GM12878 (cell line): ENCODE measurements around the gene ADGRV1. TPM values are rescaled to one million over a fixed set of nuclear protein-coding genes. Genes with fewer than 3 reads are reported as not detected.

Experiments used
- CREM ChIP-seq: IDR thresholded peaks from 2 replicates; pipeline ENCODE4 v1.6.1; 2014; ENCODE audit warnings: antibody characterized with exemption, low read depth
- E2F8 ChIP-seq: fragments of 450-650 bp; IDR thresholded peaks from 2 replicates; pipeline ENCODE4 v1.6.1; 2018; ENCODE audit warnings: mild to moderate bottlenecking, low read depth, moderate library complexity; ENCODE audit not compliant: partially characterized antibody
- EGR1 ChIP-seq, 2 experiments: IDR thresholded peaks; 1 replicate in 1 of 2; 2 replicates in 1 of 2; pipeline ENCODE4 v1.6.1; 2011 to 2012; ENCODE audit warnings: low read depth in 2 of 2, low read length in 2 of 2, borderline replicate concordance in 1 of 2, mild to moderate bottlenecking in 1 of 2, moderate library complexity in 1 of 2
- HCFC1 ChIP-seq: fragments of 150-350 bp; IDR thresholded peaks from 2 replicates; pipeline ENCODE4 v1.6.1; 2014; ENCODE audit warnings: low read length
- MTA2 ChIP-seq: fragments of 450-650 bp; IDR thresholded peaks from 2 replicates; pipeline ENCODE4 v1.6.1; 2016; ENCODE audit warnings: low read depth, mild to moderate bottlenecking, moderate library complexity
- MYC ChIP-seq: IDR thresholded peaks from 2 replicates; pipeline ENCODE4 v1.6.1; 2011; ENCODE audit warnings: mild to moderate bottlenecking, low read length, moderate library complexity, inconsistent platforms; ENCODE audit not compliant: insufficient read depth, insufficient replicate concordance, insufficient read length, severe bottlenecking
- NFIC ChIP-seq: IDR thresholded peaks from 2 replicates; pipeline ENCODE4 v1.6.1; 2012; ENCODE audit warnings: low read depth, mild to moderate bottlenecking, inconsistent platforms, low read length, moderate library complexity
- NFXL1 ChIP-seq: fragments of 450-650 bp; IDR thresholded peaks from 2 replicates; pipeline ENCODE4 v1.6.1; 2017; ENCODE audit warnings: antibody characterized with exemption, mild to moderate bottlenecking, borderline replicate concordance
- NR2C1 ChIP-seq: fragments of 450-650 bp; IDR thresholded peaks from 2 replicates; pipeline ENCODE4 v1.6.1; 2017; ENCODE audit warnings: antibody characterized with exemption, mild to moderate bottlenecking, moderate library complexity
- POLR2A ChIP-seq: IDR thresholded peaks from 2 replicates; pipeline ENCODE4 v1.6.1; 2011; ENCODE audit warnings: low read depth, mild to moderate bottlenecking, low read length
- SREBF2 ChIP-seq: IDR thresholded peaks from 2 replicates; pipeline ENCODE4 v1.6.1; 2012; ENCODE audit warnings: mild to moderate bottlenecking, low read length
- SRF ChIP-seq, 2 experiments: IDR thresholded peaks; 2 replicates each; pipeline ENCODE4 v1.6.1; 2011; ENCODE audit warnings: low read depth in 2 of 2, low read length in 2 of 2, mild to moderate bottlenecking in 1 of 2, moderate library complexity in 1 of 2
- STAT1 ChIP-seq: fragments of 450-650 bp; conservative IDR thresholded peaks from 2 replicates; pipeline ENCODE4 v1.6.1; 2014; ENCODE audit warnings: antibody characterized with exemption, mild to moderate bottlenecking
- YY1 ChIP-seq: IDR thresholded peaks from 2 replicates; pipeline ENCODE4 v1.6.1; 2011; ENCODE audit warnings: low read depth, mild to moderate bottlenecking, low read length
- ZBED1 ChIP-seq: IDR thresholded peaks from 2 replicates; pipeline ENCODE4 v1.6.1; 2016; ENCODE audit warnings: borderline replicate concordance
- polyA plus RNA-seq, 11 experiments: library from polyadenylated mRNA; depleted of rRNA in 4 of 11; unstranded in 6 of 11; stranded (reverse) in 5 of 11; fragments of >200 nt; fragmentation: Nextera tagmentation in 4 of 11; fragmentation: Illumina TruSeq in 1 of 11; extraction: Ambion mirVana in 4 of 11; extraction: Trizol in 1 of 11; gene quantifications; 1 replicate in 1 of 11; 2 replicates in 10 of 11; pipeline versions ENCODE4 v1.2.1 to v1.2.3, GENCODE V29; 2011 to 2016; ENCODE audit warnings: inconsistent platforms in 2 of 11, missing spikeins in 2 of 11, low read depth in 1 of 11
- total RNA-seq, 4 experiments: library from RNA; depleted of rRNA in 3 of 4; stranded (reverse); fragments of >200 nt in 3 of 4; fragmentation: Illumina TruSeq in 1 of 4; extraction: Trizol in 1 of 4; gene quantifications; 2 replicates each; pipeline versions ENCODE4 v1.2.1 to v1.2.3, GENCODE V29; 2013 to 2021
- TF ChIP-seq, protein P1 (sequence below): IDR thresholded peaks from 2 replicates; pipeline ENCODE4 v1.6.1; 2011; ENCODE audit warnings: mild to moderate bottlenecking, low read depth, low read length, moderate library complexity; ENCODE audit not compliant: insufficient replicate concordance

ADGRV1 gene
- total and polyA plus RNA-seq, 10 of the 15 experiments (the other 5 are each of a cell fraction or from before 2014, with no cell fraction given): 0.04 to 8.1 (median 0.16) TPM; not detected in 1

DNA sequence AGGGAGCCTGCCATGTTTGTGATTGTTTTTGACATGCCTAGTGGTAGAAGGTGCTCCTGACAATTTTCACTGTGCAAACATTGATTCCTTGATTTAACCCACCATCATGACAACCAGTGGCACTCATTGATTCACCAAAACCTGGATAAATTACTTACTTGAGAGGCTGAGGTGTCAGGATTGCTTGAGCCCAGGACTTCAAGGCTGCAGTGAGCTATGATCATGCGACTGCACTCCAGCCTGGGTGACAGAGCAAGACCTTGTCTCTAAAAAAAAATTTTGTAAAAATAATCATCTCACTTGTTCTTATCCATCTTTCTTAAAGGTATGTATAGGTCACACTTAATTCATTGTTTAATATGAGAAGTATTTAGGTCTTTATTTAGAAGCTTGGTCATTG lies 423.2 kb downstream of the ADGRV1 start (continued):
- TF ChIP-seq E2F8: no peak
- no peak for TF ChIP-seq CREM
- no peak for TF ChIP-seq MTA2
- TF ChIP-seq HCFC1: no peak
- no peak for TF ChIP-seq SRF (IDR thresholded peaks at IDR 0.05; ENCODE audit: low read depth in 2 of 2, low read length in 2 of 2)
- TF ChIP-seq STAT1: no peak
- TF ChIP-seq NR2C1: no peak
- TF ChIP-seq ZBED1: no peak
- TF ChIP-seq NFIC: no peak
- no peak for TF ChIP-seq MYC
- no peak for TF ChIP-seq YY1
- TF ChIP-seq, protein P1, sequence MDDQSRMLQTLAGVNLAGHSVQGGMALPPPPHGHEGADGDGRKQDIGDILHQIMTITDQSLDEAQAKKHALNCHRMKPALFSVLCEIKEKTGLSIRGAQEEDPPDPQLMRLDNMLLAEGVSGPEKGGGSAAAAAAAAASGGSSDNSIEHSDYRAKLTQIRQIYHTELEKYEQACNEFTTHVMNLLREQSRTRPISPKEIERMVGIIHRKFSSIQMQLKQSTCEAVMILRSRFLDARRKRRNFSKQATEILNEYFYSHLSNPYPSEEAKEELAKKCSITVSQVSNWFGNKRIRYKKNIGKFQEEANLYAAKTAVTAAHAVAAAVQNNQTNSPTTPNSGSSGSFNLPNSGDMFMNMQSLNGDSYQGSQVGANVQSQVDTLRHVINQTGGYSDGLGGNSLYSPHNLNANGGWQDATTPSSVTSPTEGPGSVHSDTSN: no peak
- TF ChIP-seq EGR1 (IDR thresholded peaks at IDR 0.05; ENCODE audit: borderline replicate concordance in 1 of 2, low read depth in 2 of 2, low read length in 2 of 2): no peak
- no peak for TF ChIP-seq POLR2A
- no peak for TF ChIP-seq SREBF2
- TF ChIP-seq NFXL1: no peak
